Activated T-cell treated with anti-CD3 and anti-CD28 coated beads for 48 hours (primary cell): ENCODE results near the gene BMP6.

Source experiments
- DNase-seq: peaks from one replicate; pipeline ENCODE4 v3.0.0-alpha.2; 2020; ENCODE audit warnings: low read depth

BMP6 gene

DNA sequence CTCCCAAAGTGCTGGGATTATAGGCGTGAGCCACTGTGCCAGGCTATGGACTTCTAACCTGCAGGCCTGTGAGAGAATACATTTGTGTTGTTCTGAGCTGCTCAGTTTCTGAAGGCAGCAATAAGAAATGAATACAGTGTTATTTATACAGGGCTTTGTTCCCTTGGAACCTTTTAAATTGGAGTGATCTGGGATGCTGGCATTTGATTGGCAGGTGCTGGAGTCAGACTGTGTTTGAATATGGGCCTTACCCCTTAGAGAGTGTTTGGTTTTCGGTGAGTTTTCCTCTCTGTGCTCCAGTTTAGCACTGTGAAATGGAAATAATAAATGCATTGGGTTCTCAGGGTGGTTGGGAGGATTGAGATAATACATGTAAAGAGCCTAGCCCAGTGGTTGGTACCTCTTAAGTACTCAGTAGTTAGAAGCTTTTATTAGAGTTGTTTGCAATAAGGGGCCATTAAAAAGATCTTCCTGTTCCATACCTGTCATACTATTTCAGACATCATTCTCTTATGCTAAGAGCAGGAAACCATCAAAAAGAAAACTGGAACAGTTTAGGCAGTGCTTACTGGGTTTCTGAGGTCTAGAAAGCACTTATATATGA lies 22.1 kb downstream of the BMP6 start:
- no peak for DNase-seq

GRCh38 chr6:7749478-7749877 lies 23.6 kb downstream of the BMP6 start:
- no peak for DNase-seq

- no peak for DNase-seq
These were observed 24.3 kb downstream of the BMP6 start for GRCh38 chr6:7750197-7750596.

GRCh38 chr6:7758456-7758855 lies 32.6 kb downstream of the BMP6 start:
- DNase-seq = no peak

- DNase-seq = no peak
These were observed 33.4 kb downstream of the BMP6 start for GRCh38 chr6:7759320-7759719.

DNA sequence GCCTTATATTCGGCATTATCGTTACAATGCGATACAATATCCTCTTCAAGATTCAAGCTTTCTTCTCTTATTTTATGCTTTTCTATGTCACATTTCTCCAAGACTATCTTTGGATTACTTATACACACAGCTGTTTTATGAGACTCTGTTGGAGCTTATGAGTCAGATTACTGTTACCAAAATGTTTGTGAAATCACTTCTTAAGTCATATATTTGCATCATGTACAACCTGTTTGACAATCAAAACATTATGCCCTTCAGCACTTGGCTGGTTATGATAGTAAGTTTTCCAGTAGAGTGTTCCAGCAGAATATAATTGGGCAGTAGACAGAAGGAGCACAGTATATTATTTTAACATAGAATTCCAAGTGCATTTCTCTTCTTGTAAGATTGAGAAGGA lies 35.2 kb downstream of the BMP6 start:
- no peak for DNase-seq

DNA sequence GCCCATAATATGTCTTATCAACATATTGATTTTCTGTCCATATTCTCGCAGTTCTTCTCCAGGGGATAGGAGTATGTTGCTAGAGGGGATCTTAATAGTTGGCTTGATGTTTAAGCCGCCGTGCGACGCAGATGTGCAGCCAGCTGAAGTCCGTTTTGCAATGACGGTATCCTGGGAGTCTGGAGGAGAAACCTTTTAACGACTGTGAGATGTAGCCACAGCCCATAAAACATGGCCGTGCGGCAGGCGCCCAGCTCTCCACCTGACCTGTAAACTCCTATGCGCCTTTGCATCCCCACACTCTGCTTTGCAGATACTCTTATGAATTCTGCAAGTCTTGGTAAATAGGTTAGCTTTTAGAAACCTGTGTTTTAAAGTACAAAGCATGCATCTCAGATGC lies 36.9 kb downstream of the BMP6 start:
- no peak for DNase-seq

DNA sequence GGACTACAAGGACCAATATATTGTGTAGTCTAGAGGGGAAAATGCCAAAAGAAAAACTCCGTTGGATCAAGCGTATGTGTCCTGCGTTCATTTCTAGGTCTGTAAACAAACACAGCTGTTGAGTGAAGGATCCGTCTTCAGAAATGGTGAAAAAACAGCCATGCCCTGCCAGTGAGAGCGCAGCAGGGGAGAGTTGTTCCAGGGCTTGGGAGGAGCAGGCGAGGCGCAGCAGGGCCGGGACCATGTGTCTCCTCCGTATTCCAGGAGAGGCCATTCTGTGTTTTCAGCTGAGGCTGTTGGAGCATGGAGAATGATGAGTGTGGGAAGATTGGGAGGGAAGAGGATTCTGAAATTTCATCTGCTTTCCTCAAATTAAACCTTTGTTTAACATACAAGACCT lies 38.0 kb downstream of the BMP6 start:
- DNase-seq = no peak

- DNase-seq = no peak
These were observed 39.9 kb downstream of the BMP6 start for GRCh38 chr6:7765575-7766325.

DNA sequence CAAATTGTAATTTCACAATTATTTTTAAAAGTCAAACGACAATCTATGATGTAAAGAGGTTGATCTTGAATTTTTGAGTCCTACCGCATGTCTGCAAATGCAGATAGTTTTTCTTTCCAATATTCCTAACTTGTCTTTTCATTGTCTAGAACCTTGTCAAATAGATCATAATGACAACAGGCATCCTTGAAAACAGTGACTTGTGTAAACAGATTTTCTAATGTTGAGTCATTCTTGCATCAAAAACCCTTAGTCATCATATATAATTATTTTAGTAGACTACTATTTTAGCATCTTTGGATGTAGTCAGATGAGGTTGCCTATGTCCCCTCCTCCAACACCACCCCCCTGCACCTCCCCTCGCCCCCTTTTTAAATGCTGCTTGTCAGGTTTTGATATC lies 43.8 kb downstream of the BMP6 start:
- no peak for DNase-seq

- DNase-seq = no peak
These were observed 44.2 kb downstream of the BMP6 start for GRCh38 chr6:7770111-7770510.

DNA sequence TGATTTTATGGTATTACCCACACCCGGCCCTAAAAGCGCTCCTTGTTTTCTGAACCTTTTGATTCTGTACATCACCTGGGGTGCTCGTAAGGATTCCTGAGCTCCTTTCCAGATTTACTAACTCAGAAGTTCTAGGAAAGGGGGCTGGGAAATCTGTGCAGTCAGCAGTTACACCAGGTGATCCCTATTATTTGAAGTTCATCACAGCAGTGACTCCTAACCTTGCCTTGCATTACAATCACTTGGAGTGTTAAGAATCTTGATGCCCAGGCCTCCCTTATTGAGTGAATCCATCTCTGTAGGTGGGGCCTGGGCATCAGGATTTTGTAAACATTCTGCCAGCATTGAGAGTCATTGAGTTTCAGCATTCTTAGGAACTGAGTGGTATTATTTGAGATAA lies 44.7 kb downstream of the BMP6 start:
- no peak for DNase-seq

DNA sequence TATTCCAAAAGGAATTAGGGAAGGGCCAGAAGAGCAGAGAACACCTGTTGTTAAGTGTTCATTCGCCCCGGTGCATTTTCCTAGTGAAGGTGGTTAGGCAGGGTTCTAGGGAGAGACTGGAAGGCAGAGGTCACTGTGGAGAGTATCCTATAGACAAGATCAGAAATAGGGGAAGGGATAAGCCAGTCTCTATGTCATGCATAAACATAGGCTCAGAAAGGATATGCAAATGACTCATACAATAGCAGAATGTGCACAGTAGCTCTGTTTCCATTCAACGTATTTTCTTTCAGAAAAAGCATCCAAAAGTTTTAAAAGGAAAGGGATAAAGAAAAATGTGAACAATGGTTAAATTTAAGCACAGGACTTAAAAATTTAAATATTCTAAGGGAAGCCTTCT lies 47.4 kb downstream of the BMP6 start:
- DNase-seq = no peak

- no peak for DNase-seq
These were observed 48.0 kb downstream of the BMP6 start for GRCh38 chr6:7773914-7774313.

DNA sequence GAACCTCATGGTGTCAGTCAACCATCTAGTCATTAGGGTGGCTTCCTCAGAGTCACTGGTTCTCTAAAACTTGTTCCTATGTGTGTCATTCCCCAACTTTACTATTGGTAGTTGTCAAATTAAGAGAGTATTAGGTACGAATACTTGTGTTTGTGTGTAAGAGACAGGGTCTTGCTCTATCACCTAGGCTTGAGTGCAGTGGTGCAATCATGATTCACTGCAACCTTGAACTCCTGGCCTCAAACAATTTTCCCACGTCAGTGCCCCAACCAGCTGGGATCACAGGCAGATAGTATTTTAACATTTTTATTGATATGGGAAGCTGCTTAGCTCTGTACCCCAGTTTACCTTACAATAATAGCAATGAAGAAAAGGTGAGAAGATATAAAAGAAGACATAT lies 50.6 kb downstream of the BMP6 start:
- no peak for DNase-seq

- DNase-seq = no peak
These were observed 51.2 kb downstream of the BMP6 start for GRCh38 chr6:7777074-7777473.

- DNase-seq = no peak
These were observed 55.3 kb downstream of the BMP6 start for GRCh38 chr6:7781240-7781639.

GRCh38 chr6:7784248-7784647 lies 58.3 kb downstream of the BMP6 start:
- no peak for DNase-seq

DNA sequence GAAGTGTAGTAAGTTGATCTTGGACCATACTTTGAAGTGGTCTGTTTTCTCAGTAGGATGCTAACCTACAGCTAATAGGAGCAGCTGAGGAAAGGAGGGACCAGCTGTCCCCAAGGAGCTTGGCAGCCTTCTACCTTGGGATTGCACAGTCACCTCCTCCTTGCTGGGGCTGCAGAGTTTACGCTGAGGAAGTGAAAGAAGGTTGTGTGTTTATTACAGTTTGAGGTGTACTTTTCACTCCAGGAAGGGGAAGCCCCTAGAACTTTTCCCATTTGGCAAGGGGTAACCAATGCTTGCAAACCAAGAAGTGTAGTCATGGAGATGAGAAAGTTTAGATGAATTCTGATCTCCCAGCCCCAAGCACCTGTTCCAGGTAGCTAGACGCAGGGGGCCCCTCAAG lies 58.8 kb downstream of the BMP6 start:
- DNase-seq = no peak

DNA sequence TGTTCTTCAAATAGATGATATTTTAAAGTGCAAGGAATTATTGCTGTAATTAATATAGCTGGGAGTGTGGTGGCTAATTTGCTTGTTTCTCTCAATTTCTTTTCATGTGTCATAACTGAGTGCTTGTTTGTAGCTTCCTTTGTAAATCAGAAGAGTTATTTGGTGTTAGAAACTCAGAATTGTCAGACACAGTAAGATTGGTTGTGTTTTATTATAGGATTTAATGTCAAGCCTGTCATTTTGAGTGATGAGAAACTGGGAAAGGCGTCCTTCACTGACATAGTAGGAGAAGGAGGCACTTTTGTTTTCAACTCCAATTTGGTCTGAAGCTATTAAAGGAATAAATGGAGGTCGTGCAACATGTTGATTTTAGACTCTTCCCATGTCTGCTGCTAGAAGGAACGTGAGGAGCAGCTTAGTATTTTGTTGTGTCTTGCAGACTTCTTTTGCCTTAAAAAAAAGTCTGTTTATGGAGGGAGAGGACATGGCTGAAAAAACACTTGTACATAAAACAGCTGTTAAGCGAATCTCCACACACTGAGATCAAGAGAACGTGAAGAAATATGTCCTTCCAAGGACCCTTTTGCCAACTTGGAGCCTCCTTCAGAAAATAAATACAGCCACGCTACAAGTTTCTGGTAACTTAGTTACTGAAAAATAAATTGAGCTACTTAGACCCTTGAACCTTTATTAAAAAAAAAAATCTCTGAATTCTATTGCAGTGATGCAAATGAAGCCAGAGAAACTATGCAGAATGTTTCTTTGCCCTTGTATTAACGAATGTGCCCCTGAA lies 59.5 kb downstream of the BMP6 start:
- no peak for DNase-seq

DNA sequence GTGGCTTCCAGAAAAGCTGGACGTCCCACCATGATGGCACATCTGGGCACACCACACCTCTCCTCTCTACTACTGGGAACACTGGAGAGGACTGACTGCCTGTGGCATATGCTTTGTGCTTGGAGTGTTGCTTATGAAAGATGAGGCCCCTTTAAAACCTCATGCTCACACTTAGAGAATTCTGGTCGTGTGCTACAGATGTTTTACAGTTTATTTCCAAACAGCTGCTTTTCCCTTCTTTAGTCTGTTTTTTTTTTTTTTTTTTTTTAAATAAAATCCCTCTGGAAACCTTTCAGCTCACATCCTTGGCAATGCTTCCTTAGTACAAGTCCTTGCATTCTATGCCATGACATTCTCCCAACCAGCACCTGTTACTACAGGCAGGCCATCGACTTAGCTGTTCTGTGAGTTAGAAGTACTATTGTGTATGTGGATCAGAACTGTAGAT lies 60.3 kb downstream of the BMP6 start:
- DNase-seq = no peak

DNA sequence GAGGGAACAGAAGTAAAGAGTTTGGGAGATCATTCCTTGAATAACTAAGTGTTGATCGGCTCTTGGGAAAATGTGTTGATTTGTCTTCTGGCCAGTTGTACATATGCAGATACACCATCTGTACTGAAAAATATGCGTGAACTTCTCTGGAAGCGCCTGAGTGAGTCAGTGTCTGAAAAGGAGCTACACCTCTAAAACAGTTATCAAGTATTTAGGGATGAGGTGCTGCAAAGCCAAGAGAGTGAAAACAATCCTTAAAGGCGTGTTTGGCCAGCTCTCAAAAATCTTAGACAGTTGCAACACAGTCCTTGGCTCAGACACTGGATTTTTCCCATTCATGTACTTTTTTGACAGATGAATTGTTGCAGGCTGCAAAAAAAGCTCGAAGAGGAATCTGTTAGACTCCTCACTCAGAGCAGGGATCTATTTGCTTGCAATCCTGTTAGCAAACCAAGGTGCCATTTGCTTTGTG lies 61.3 kb downstream of the BMP6 start:
- DNase-seq = no peak

DNA sequence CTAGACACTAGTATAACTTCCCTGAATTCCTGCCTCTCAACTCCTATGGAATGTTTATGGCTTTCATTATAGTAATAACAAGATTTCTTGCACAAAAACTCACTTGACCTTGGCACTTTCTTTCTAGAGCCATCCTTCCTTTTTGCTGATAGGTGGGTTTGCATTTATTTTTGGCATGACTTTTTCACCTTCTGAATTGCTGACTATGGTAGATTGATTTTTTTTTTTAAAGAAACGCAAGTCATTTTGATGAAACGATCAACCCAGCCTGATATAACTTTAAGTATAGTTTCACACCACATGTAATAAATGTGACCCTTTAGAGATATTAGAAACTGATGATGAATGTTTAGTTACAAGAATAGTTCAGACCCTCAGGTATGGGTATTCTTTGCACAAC lies 61.8 kb downstream of the BMP6 start:
- no peak for DNase-seq
